Measurements from ENCODE around the gene KIRREL2. TPM values are rescaled to one million over a fixed set of nuclear protein-coding genes. Genes with fewer than 3 reads are reported as not detected.
"Not testable (repeated sequence)": the region's sequence is repeated elsewhere in the genome, so short reads cannot be mapped to it uniquely, and the experiment has no call there.

KIRREL2 gene
- total RNA-seq, 2 experiments from 2014 or later, result 1.0 to 1.1 TPM

DNA sequence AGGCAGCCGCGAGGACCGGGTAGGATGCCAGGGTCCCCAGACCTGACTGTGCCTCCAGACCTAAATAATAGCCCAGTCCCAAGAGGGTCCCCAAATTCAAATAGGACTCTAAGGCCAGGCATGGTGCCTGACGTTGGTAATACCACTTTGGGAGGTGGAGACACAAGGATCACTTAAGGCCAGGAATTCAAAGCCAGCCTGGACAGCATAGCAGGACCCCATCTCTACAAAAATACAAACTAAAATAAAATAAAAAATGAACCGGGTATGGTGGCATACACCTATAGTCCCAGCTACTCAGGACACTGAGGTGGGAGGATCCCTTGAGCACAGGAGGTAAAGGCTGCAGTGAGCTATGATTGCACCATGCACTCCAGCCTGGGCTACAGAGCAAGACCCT, 6.3 kb downstream of the KIRREL2 start:
- H3K9me3 Mint-ChIP-seq, result no peaks in the 10 kb centered on the region
- DNase-seq, result no peak
- no peak overlapping the region for H3K4me3 Mint-ChIP-seq
- CTCF ChIA-PET, result no interaction called here
- intact Hi-C loops (cut with micrococcal nuclease), result no loop called here
- H3K27ac Mint-ChIP-seq, result no peak overlapping the region
- H3K27me3 Mint-ChIP-seq (ENCODE audit: low read depth), result peaks cover 45% of the 10 kb centered on the region
- peaks cover 3% of the 10 kb centered on the region for H3K4me1 Mint-ChIP-seq (ENCODE audit: low read depth)
- no peaks in the 10 kb centered on the region for H3K36me3 Mint-ChIP-seq (ENCODE audit: low read depth)

GRCh38 chr19:35868172-35868822, 11.6 kb downstream of the KIRREL2 start, which contains the start of gene APLP1:
TSS of gene APLP1 (plus strand) at chr19:35868574. CDS start at chr19:35868637, 63 bp downstream.
- intact Hi-C loops (cut with micrococcal nuclease), result loop anchor here (2.0 kb wide), 1 partner anchor 225 kb away; no protein-coding TSS in a partner anchor
- no peaks in the 10 kb centered on the region for H3K36me3 Mint-ChIP-seq (ENCODE audit: low read depth)
- peaks cover 16% of the 10 kb centered on the region for H3K4me1 Mint-ChIP-seq (ENCODE audit: low read depth)
- H3K27ac Mint-ChIP-seq, result no peak within 1 kb of the TSS
- peaks cover 41% of the 10 kb centered on the region for H3K27me3 Mint-ChIP-seq (ENCODE audit: low read depth)
- CTCF ChIA-PET, result interaction anchor here (0.9 to 1.1 kb wide), 3 partner anchors 11 to 357 kb away, joined by 3 read pairs; partner anchors contain the start of gene KIRREL2
- H3K4me3 Mint-ChIP-seq, result peak within 1 kb of the TSS; percentile 28
- no peaks in the 10 kb centered on the region for H3K9me3 Mint-ChIP-seq
- peak; percentile 70 for DNase-seq

DNA sequence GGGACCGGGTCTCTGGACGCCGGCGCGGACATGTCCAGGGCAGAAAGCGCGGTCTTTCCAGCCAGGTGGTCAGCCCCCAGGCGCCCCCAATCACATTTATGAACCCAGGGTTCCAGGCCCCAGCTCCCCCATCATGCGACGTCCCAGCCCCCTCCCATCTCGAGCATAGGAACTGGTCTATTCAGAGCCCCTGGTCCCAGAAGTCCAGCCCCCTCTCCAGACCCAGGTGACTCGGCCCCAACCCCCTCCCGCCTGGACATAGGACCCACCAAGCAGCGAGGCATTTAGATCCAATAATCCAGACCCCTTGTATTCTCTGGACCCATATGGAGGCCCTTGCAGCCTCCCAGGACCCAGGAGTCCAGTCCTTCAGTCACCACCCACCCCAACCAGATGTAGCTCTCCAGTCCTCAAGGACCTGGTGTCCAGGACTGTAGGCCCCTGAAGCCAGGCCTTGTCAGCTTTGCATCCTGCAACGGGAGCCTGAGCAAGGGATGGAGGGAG, 12.2 kb downstream of the KIRREL2 start:
- Mint-ChIP-seq H3K27me3 (ENCODE audit: low read depth) (peaks cover 43% of the 10 kb centered on the region), H3K4me3 (peak overlapping the region; percentile 28), H3K9me3 (no peaks in the 10 kb centered on the region), H3K27ac (no peak overlapping the region), H3K4me1 (ENCODE audit: low read depth) (peaks cover 16% of the 10 kb centered on the region), H3K36me3 (ENCODE audit: low read depth) (no peaks in the 10 kb centered on the region)
- DNase-seq, result no peak
- intact Hi-C loops (cut with micrococcal nuclease), result loop anchor here (2.0 kb wide), 1 partner anchor 226 kb away; no protein-coding TSS in a partner anchor
- CTCF ChIA-PET, result interaction anchor here (0.7 to 1.1 kb wide), 4 partner anchors 12 to 358 kb away, joined by 3 read pairs; partner anchors contain the start of gene KIRREL2

DNA sequence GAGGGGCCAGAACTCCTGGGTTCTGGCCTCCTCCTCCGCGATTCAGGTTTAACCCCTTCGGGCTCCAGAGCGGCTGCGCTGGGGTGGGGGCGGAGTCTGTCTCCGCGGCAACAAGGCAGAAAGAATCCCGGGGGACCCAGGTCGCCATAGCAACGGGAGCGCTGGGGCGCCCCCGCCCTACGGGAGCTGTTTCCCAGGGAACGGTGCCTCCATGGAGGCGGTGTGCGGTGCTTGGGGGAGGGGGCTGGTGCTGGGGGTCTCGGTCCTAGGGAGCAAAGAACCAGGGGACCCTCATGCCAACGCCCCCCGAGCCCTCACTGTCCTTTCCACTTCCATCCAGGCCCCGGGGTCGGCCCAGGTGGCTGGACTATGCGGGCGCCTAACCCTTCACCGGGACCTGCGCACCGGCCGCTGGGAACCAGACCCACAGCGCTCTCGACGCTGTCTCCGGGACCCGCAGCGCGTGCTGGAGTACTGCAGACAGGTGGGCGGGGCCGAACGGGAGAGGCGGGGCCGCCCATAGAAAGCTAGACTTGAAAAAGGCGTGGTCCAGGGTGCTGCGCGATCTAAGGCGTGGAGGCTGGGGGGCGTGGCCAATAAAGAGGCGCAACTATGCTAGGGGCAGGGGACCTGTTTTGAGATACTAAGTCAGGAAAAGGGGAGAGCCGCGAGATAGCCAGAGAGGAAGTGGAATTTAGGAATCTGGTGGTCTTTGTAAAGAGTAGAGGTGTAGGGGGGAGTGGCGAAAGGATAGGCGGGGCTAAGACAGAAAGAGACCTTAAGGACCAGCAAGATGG, 12.8 kb downstream of the KIRREL2 start:
- peak overlapping the region; percentile 77 for H3K4me3 Mint-ChIP-seq
- CTCF ChIA-PET, result interaction anchor here (0.7 to 1.1 kb wide), 3 partner anchors 12 to 61 kb away, joined by 3 read pairs; no protein-coding TSS in a partner anchor
- peak overlapping the region; percentile 67 for H3K27ac Mint-ChIP-seq
- H3K9me3 Mint-ChIP-seq, result no peaks in the 10 kb centered on the region
- H3K27me3 Mint-ChIP-seq (ENCODE audit: low read depth), result peaks cover 46% of the 10 kb centered on the region
- peaks cover 16% of the 10 kb centered on the region for H3K4me1 Mint-ChIP-seq (ENCODE audit: low read depth)
- DNase-seq, result peak; percentile 85
- H3K36me3 Mint-ChIP-seq (ENCODE audit: low read depth), result no peaks in the 10 kb centered on the region
- intact Hi-C loops (cut with micrococcal nuclease), result loop anchor here (2.0 kb wide), 1 partner anchor 227 kb away; no protein-coding TSS in a partner anchor

DNA sequence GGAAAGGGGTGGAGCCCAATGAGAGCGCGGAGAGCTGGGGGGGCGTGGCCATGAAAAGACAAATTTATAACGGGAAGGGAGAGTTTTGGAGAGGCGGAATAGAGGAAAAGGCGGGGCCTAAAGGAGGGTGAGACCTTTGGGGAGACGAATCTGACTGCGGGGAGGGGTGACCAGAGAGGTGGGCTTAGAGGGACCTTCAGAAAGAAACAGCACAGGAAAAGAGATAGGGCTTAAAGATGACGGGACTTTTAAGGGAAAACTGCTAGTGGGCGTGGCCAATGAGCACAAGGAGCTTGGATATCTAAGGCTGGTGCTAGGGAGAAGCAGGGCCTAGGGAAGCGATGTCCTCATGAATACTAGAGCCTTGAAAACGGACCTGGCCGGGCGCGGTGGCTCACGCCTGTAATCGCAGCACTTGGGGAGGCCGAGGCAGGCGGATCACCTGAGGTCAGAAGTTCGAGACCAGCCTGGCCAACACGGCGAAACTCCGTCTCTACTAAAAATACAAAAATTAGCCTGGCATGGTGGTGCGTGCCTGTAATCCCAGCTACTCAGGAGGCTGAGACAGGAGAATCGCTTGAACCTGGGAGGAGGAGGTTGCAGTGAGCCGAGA, 13.5 kb downstream of the KIRREL2 start:
- peak; percentile 74 for DNase-seq
- H3K9me3 Mint-ChIP-seq; intact Hi-C loops (cut with micrococcal nuclease); H3K36me3 Mint-ChIP-seq (ENCODE audit: low read depth): not testable (repeated sequence)
- Mint-ChIP-seq H3K4me1 (ENCODE audit: low read depth) (peaks cover 16% of the 10 kb centered on the region), H3K4me3 (peak overlapping the region; percentile 77), H3K27ac (peak overlapping the region; percentile 67), H3K27me3 (ENCODE audit: low read depth) (peaks cover 44% of the 10 kb centered on the region)
- CTCF ChIA-PET, result interaction anchor here (0.7 kb wide), 1 partner anchor 60 kb away, joined by 3 read pairs; no protein-coding TSS in a partner anchor

GRCh38 chr19:35870798-35871197, 14.1 kb downstream of the KIRREL2 start:
- Mint-ChIP-seq H3K27me3 (ENCODE audit: low read depth) (peaks cover 44% of the 10 kb centered on the region), H3K27ac (no peak overlapping the region)
- intact Hi-C loops (cut with micrococcal nuclease), result no loop called here

GRCh38 chr19:35871611-35872010, 14.9 kb downstream of the KIRREL2 start:
- CTCF ChIA-PET, result interaction anchor here (0.7 kb wide), 1 partner anchor 270 kb away, joined by 5 read pairs; no protein-coding TSS in a partner anchor
- intact Hi-C loops (cut with micrococcal nuclease), result no loop called here
- no peak overlapping the region for H3K4me3 Mint-ChIP-seq
- no peaks in the 10 kb centered on the region for H3K36me3 Mint-ChIP-seq (ENCODE audit: low read depth)
- H3K27me3 Mint-ChIP-seq (ENCODE audit: low read depth), result peaks cover 46% of the 10 kb centered on the region
- no peaks in the 10 kb centered on the region for H3K9me3 Mint-ChIP-seq
- no peak overlapping the region for H3K27ac Mint-ChIP-seq
- no peak for DNase-seq
- peaks cover 16% of the 10 kb centered on the region for H3K4me1 Mint-ChIP-seq (ENCODE audit: low read depth)

More at GRCh38 chr19:35870798-35871197, 14.1 kb downstream of the KIRREL2 start:
- Mint-ChIP-seq H3K4me3 (no peak overlapping the region), H3K36me3 (ENCODE audit: low read depth) (no peaks in the 10 kb centered on the region), H3K4me1 (ENCODE audit: low read depth) (peaks cover 16% of the 10 kb centered on the region), H3K9me3 (no peaks in the 10 kb centered on the region)
- no peak for DNase-seq
- CTCF ChIA-PET, result no interaction called here

- CTCF ChIA-PET, result interaction anchor here (0.7 kb wide), 1 partner anchor 270 kb away, joined by 5 read pairs; no protein-coding TSS in a partner anchor
Measured at GRCh38 chr19:35872180-35872579, 15.5 kb downstream of the KIRREL2 start.

DNA sequence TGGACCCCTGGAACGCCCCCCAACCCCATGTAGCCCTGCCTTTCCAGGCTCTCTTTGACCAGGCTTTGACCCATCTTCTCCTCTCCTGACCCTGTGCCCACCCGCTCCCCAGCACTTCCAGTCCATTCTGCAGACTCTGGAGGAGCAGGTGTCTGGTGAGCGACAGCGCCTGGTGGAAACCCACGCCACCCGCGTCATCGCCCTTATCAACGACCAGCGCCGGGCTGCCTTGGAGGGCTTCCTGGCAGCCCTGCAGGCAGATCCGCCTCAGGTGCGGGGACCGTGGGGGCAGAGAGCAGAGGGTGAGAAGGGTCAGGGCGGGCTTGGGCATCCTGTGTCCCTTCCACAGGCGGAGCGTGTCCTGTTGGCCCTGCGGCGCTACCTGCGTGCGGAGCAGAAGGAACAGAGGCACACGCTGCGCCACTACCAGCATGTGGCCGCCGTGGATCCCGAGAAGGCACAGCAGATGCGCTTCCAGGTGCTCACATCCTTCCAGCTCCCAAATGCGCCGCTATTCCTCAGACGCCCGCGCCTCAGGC, 17.8 kb downstream of the KIRREL2 start:
- intact Hi-C loops (cut with micrococcal nuclease), result no loop called here

More at GRCh38 chr19:35872180-35872579, 15.5 kb downstream of the KIRREL2 start:
- Mint-ChIP-seq H3K4me1 (ENCODE audit: low read depth) (peaks cover 16% of the 10 kb centered on the region), H3K27me3 (ENCODE audit: low read depth) (peaks cover 46% of the 10 kb centered on the region), H3K36me3 (ENCODE audit: low read depth) (no peaks in the 10 kb centered on the region), H3K9me3 (no peaks in the 10 kb centered on the region), H3K27ac (no peak overlapping the region), H3K4me3 (no peak overlapping the region)
- intact Hi-C loops (cut with micrococcal nuclease), result no loop called here
- DNase-seq, result no peak

GRCh38 chr19:35879068-35879467, 22.4 kb downstream of the KIRREL2 start:
- H3K27me3 Mint-ChIP-seq (ENCODE audit: low read depth), result peaks cover 24% of the 10 kb centered on the region
- no peak for DNase-seq
- H3K27ac Mint-ChIP-seq, result no peak overlapping the region
- intact Hi-C loops (cut with micrococcal nuclease), result no loop called here
- CTCF ChIA-PET, result interaction anchor here (6.8 kb wide), 1 partner anchor 54 kb away, joined by 69 read pairs; no protein-coding TSS in a partner anchor
- no peaks in the 10 kb centered on the region for H3K36me3 Mint-ChIP-seq (ENCODE audit: low read depth)
- no peaks in the 10 kb centered on the region for H3K9me3 Mint-ChIP-seq
- no peak overlapping the region for H3K4me3 Mint-ChIP-seq
- H3K4me1 Mint-ChIP-seq (ENCODE audit: low read depth), result peaks cover 9% of the 10 kb centered on the region

More for the DNA sequence above, 17.8 kb downstream of the KIRREL2 start:
- H3K27ac Mint-ChIP-seq, result no peak overlapping the region
- no peak for DNase-seq
- H3K27me3 Mint-ChIP-seq (ENCODE audit: low read depth), result peaks cover 46% of the 10 kb centered on the region
- no peaks in the 10 kb centered on the region for H3K9me3 Mint-ChIP-seq
- H3K36me3 Mint-ChIP-seq (ENCODE audit: low read depth), result no peaks in the 10 kb centered on the region
- H3K4me3 Mint-ChIP-seq, result no peak overlapping the region
- CTCF ChIA-PET, result no interaction called here
- H3K4me1 Mint-ChIP-seq (ENCODE audit: low read depth), result peaks cover 11% of the 10 kb centered on the region

GRCh38 chr19:35879770-35880317, 23.1 kb downstream of the KIRREL2 start:
- Mint-ChIP-seq H3K36me3 (ENCODE audit: low read depth) (no peaks in the 10 kb centered on the region), H3K4me3 (no peak overlapping the region), H3K27ac (no peak overlapping the region), H3K27me3 (ENCODE audit: low read depth) (peaks cover 23% of the 10 kb centered on the region), H3K4me1 (ENCODE audit: low read depth) (peaks cover 9% of the 10 kb centered on the region), H3K9me3 (no peaks in the 10 kb centered on the region)
- intact Hi-C loops (cut with micrococcal nuclease), result loop anchor here (5.0 to 10.0 kb wide), 2 partner anchors 188 to 295 kb away; no protein-coding TSS in a partner anchor
- CTCF ChIA-PET, result interaction anchor here (6.8 kb wide), 1 partner anchor 53 kb away, joined by 69 read pairs; no protein-coding TSS in a partner anchor
- peak; percentile 90 for DNase-seq
